Measurements from ENCODE around the gene CRISP1. TPM values are rescaled to one million over a fixed set of nuclear protein-coding genes. Genes with fewer than 3 reads are reported as not detected.

CRISP1 gene
- total RNA-seq, 1 experiment from 2014 or later: not detected

DNA sequence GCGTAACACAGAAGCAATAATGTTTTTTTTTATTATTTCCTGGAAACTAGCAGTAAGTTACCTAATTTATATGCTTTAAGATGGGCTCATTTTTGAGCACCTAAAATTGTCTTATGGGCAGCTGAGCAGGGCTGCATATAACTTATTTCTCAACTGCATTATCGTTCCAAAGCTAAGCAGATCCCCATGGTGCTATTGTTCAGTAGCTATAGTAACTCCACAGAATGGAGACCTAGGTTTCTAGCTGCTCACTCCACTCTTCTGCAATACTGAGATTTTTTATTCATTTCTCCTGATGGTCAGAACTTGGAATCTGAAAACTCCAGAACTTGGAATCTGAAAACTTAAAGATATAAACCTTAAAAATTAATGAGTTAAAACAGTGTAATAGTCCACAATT is 18.7 kb downstream of the CRISP1 start:
- no peak overlapping the region for H3K56ac ChIP-seq (ENCODE audit: insufficient read length, low read depth, low read length)
- no peaks in the 10 kb centered on the region for H4K20me1 ChIP-seq (ENCODE audit: control insufficient read depth, insufficient read depth, insufficient read length)
- H4K91ac ChIP-seq (ENCODE audit: insufficient read length, low read depth, low read length): no peak overlapping the region
- no peak overlapping the region for H3K4ac ChIP-seq (ENCODE audit: low read depth, low read length)
- H2BK15ac ChIP-seq (ENCODE audit: low read depth, low read length): no peak overlapping the region
- H4K5ac ChIP-seq (ENCODE audit: insufficient read length, low read depth, low read length): no peak overlapping the region
- no peak overlapping the region for H2BK20ac ChIP-seq (ENCODE audit: low read depth, low read length, poor library complexity, severe bottlenecking)
- H3K23me2 ChIP-seq (ENCODE audit: insufficient read length, low read depth, low read length, poor library complexity, severe bottlenecking): no peaks in the 10 kb centered on the region
- H3K18ac ChIP-seq (ENCODE audit: insufficient read length, low read depth, low read length): no peak overlapping the region
- peaks cover 0 to 6% (median 0%) of the 10 kb centered on the region in 3 experiments; a peak in 3 of 7 replicates for H3K36me3 Mint-ChIP-seq (ENCODE audit: insufficient read depth in 1 of 3, low read depth in 3 of 3)
- H3K23ac ChIP-seq (ENCODE audit: insufficient read length, low read depth, low read length): no peak overlapping the region
- no peak overlapping the region for H3K27ac ChIP-seq (ENCODE audit: insufficient read length, low read depth, low read length)
- H2BK12ac ChIP-seq (ENCODE audit: insufficient read length, low read depth, low read length): no peak overlapping the region
- no peak for DNase-seq
- no peak overlapping the region for H4K8ac ChIP-seq (replicated peaks; ENCODE audit: insufficient read length, low read depth, low read length)
- no peaks in the 10 kb centered on the region for H3K79me2 ChIP-seq (ENCODE audit: insufficient read depth, low read length)
- H3K14ac ChIP-seq (ENCODE audit: insufficient read depth, low read length): no peak overlapping the region
- H2BK120ac ChIP-seq (ENCODE audit: low read depth, low read length, poor library complexity, severe bottlenecking): no peak overlapping the region
- peaks cover 0 to 3% of the 10 kb centered on the region in 2 experiments; a peak in 2 of 4 replicates for H3K4me1 Mint-ChIP-seq
- no peaks in the 10 kb centered on the region for H3K27me3 Mint-ChIP-seq (ENCODE audit: low read depth)
- no peaks in the 10 kb centered on the region for H3K4me1 ChIP-seq (ENCODE audit: insufficient read depth, low read length)
- no peak overlapping the region for H3K9ac ChIP-seq (ENCODE audit: extremely low read depth, insufficient read length, low read length)
- no peak overlapping the region for H3K27ac Mint-ChIP-seq
- no peak overlapping the region for H3T11ph ChIP-seq (ENCODE audit: low read length)
- no peaks in the 10 kb centered on the region for H3K9me3 ChIP-seq (ENCODE audit: control insufficient read depth, low read depth, low read length)
- TF ChIP-seq, protein P1, sequence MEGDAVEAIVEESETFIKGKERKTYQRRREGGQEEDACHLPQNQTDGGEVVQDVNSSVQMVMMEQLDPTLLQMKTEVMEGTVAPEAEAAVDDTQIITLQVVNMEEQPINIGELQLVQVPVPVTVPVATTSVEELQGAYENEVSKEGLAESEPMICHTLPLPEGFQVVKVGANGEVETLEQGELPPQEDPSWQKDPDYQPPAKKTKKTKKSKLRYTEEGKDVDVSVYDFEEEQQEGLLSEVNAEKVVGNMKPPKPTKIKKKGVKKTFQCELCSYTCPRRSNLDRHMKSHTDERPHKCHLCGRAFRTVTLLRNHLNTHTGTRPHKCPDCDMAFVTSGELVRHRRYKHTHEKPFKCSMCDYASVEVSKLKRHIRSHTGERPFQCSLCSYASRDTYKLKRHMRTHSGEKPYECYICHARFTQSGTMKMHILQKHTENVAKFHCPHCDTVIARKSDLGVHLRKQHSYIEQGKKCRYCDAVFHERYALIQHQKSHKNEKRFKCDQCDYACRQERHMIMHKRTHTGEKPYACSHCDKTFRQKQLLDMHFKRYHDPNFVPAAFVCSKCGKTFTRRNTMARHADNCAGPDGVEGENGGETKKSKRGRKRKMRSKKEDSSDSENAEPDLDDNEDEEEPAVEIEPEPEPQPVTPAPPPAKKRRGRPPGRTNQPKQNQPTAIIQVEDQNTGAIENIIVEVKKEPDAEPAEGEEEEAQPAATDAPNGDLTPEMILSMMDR (conservative IDR thresholded peaks at IDR 0.05): no peak
- no CpG with 5 or more reads among the region's 2 CpGs for WGBS (ENCODE audit: extremely low coverage, insufficient read length, low lambda C conversion rate)
- H3K27me3 ChIP-seq (ENCODE audit: insufficient read depth, low read length): no peaks in the 10 kb centered on the region
- no peak overlapping the region for H2AK5ac ChIP-seq (ENCODE audit: insufficient read length, low read length)
- H2BK5ac ChIP-seq (ENCODE audit: insufficient read length, low read length): no peak overlapping the region
- no peak overlapping the region for H3K4me3 Mint-ChIP-seq
- H3K9me3 Mint-ChIP-seq: peaks cover 4% of the 10 kb centered on the region in 2 experiments; a peak in 2 of 5 replicates
- no peak overlapping the region for H2AFZ ChIP-seq (ENCODE audit: low read length)
- H3K4me2 ChIP-seq (ENCODE audit: insufficient read depth, insufficient read length, low read length): no peak overlapping the region
- no peaks in the 10 kb centered on the region for H3K79me1 ChIP-seq (ENCODE audit: insufficient read depth, low read depth, low read length, poor library complexity, severe bottlenecking)
